ENCODE data around the gene DHRSX.
"Not testable (repeated sequence)": the region's sequence is repeated elsewhere in the genome, so short reads cannot be mapped to it uniquely, and the experiment has no call there.

Gene DHRSX

DNA sequence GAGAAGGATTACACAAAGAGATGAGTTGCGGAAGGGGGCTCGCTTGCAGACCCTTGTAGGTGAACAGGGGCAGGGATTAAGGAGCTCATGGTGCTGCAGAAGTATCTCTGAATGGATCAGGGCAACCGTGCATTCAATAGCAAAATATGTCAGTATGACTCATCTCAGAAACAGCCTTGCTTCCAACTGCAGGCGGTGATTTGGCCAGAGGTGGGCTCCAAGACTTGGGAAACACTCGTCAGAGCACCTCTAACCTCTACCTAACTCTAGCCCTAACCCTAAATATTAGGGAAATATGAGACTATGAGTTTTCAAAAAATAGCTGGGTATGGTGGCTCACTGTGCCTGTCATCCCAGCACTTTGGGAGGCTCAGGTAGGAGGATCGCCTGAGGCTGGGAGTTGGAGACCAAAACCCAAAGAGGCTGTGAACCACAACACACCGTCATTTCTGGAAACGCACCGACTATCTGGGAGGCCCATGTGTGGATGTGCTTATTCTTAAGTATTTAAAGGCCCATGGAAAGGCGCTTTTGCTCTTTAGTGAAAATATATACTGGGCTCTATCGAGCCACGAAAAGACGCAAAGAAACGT lies 102.6 kb downstream of the DHRSX start:
- ChIA-PET CTCF (no interaction called here), POLR2A (no interaction called here)
- DNase-seq (ENCODE audit: low read depth, low spot score), result no peak

DNA sequence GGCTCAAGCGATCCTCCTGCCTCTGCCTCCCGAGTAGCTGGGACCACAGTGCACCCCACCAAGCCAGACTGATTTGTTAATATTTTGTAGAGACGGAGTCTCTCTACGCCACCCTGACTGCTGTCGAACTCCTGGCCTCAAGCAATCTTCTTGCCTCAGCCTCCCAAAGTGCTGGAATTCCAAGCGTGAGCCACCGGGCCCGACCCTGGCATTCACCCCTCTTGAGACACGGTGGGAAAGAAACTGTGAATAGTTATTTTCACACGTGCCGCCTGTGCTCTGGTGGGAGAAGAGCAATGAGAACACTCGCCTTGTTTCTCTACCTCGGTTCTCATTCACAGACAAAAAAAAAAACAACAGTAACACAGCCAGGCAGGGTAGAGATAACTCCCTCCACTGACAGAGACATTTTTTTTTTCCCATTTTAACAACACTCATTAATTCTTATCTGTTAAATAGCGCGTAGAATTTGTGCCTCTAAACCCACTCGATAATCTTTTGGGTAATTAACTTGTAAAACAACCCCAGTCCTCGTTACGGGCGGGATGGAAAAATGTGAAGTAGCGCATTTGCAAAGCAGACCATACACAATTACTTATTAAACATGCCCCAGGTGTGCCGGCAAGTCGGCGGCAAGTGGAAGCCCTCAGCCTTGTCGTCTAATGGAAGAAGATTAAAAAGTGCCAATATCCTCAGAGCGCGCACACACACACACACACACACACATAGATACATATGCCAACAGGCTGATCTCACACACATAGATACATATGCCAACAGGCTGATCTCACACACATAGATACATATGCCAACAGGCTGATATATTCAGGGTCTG lies 103.3 kb downstream of the DHRSX start:
- POLR2A ChIA-PET, result no interaction called here
- no peak for DNase-seq (ENCODE audit: low read depth, low spot score)
- CTCF ChIA-PET, result no interaction called here
- H3K4me3 ChIP-seq (ENCODE audit: low read depth, low read length), result no peak overlapping the region
- TF ChIP-seq, protein P1, sequence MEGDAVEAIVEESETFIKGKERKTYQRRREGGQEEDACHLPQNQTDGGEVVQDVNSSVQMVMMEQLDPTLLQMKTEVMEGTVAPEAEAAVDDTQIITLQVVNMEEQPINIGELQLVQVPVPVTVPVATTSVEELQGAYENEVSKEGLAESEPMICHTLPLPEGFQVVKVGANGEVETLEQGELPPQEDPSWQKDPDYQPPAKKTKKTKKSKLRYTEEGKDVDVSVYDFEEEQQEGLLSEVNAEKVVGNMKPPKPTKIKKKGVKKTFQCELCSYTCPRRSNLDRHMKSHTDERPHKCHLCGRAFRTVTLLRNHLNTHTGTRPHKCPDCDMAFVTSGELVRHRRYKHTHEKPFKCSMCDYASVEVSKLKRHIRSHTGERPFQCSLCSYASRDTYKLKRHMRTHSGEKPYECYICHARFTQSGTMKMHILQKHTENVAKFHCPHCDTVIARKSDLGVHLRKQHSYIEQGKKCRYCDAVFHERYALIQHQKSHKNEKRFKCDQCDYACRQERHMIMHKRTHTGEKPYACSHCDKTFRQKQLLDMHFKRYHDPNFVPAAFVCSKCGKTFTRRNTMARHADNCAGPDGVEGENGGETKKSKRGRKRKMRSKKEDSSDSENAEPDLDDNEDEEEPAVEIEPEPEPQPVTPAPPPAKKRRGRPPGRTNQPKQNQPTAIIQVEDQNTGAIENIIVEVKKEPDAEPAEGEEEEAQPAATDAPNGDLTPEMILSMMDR (IDR thresholded peaks at IDR 0.05; ENCODE audit: insufficient read depth, low read length, missing control alignments), result no peak

More for the DNA sequence above, 102.6 kb downstream of the DHRSX start:
- H3K4me3 ChIP-seq (ENCODE audit: low read depth, low read length), result no peak overlapping the region
- TF ChIP-seq, protein P1 (IDR thresholded peaks at IDR 0.05; ENCODE audit: insufficient read depth, low read length, missing control alignments), result no peak

DNA sequence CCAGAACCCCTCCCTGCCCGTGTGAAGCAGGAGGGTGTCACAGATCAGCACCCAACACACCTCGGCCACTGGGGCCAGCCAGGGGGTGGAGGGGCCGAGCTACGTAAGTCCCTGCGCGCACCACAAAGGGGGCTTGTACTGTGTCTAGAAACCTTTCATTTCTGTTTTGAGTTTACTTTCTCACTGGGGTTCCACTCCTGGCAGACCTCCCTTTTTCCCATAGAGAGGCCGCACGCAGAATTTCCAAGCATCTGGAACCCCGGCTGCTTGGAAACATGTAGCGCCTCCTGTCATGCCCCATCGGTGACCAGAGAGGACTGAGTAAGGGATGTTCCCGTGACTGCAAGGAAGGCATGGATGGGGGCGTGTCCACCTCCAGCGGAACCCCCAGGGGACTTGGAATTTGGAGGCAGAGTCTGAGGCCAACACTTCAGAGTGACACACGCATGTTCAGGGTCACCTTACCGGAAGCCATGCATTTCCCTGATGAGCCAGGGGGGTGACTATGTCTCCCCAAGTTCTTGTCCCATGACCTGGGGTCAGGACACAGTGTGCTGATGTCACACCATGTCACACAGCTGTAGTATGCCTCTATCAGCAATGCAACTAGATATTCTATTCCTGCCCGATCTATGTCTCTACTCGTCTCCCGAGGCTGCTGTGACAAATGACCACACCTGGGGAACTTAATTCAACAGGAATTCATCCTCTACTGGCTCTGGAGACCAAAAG lies 105.3 kb downstream of the DHRSX start:
- no peak for DNase-seq (ENCODE audit: low read depth, low spot score)
- ChIA-PET CTCF (no interaction called here), POLR2A (no interaction called here)
- no peak overlapping the region for H3K4me3 ChIP-seq (ENCODE audit: low read depth, low read length)
- TF ChIP-seq, protein P1 (IDR thresholded peaks at IDR 0.05; ENCODE audit: insufficient read depth, low read length, missing control alignments), result no peak

DNA sequence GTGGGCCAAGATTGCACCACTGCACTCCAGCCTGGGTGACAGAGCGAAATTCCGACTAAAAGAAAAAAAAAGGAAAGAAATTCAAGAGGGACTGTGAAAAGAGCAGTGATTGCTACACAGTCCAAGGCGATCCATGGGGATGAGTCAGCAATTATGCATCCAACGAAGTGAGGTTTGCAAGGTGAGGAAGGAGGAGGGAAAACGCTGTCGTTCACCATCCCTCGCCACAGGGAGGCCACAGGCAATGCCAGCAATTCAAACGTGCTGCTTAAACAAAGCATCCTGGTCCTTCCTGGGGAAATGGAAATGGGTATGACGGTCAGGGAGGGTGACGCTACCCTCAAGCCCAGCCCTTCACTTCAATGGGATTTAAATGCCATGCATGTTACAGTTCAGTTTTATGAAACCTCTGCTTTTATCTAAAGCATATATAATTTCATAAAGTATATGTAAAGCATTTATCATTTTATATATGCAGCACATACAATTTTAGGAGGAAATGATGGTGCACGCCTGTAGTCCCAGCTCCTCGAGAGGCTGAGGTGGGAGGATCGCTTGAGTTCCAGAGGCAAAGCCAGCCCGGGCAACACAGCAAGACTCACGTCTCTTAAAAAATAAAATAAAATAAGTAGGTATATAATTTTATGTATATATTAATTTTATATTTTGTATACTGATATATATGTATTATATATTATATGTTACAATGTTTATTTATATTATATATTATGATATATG lies 108.7 kb downstream of the DHRSX start:
- POLR2A ChIA-PET, result no interaction called here
- no peak overlapping the region for H3K4me3 ChIP-seq (ENCODE audit: low read depth, low read length)
- TF ChIP-seq, protein P1 (IDR thresholded peaks at IDR 0.05; ENCODE audit: insufficient read depth, low read length, missing control alignments), result no peak
- peak; percentile 14 for DNase-seq (ENCODE audit: low read depth, low spot score)
- CTCF ChIA-PET, result no interaction called here

DNA sequence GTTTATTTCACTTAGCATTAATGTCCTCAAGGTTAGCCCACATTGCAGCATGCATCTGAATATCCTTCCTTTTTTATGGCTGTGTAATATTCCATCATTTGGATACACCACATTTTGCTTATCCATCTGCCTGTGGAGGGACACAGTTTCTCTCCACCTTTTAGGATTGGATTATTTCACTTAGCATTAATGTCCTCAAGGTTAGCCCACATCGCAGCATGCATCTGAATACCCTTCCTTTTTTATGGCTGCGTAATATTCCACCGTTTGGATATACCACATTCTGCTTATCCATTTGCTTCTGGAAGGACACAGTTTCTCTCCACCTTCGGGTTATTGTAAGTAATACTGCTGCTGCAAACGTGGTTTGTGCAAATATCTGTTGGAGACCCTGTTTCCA lies 110.0 kb downstream of the DHRSX start:
- no peak overlapping the region for H3K4me3 ChIP-seq (ENCODE audit: low read depth, low read length)
- POLR2A ChIA-PET, result no interaction called here
- no peak for DNase-seq (ENCODE audit: low read depth, low spot score)
- CTCF ChIA-PET, result no interaction called here
- TF ChIP-seq, protein P1 (IDR thresholded peaks at IDR 0.05; ENCODE audit: insufficient read depth, low read length, missing control alignments), result no peak

DNA sequence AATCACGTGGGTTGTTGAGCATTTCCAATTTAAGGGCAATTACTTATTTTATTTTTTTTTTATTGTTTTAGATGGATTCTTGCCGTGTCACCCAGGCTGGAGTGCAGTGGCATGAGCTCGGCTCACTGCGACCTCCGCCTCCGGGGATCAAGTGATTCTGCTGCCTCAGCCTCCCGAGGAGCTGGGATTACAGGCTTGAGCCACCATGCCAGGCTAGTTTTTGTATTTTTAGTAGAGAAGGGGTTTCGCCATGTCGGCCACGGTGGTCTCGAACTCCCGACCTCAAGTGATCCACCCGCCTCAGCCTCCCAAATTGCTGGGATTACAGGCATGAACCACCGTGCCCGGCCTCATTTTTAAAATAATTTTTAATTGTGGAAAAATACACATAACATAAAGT lies 111.0 kb downstream of the DHRSX start:
- DNase-seq (ENCODE audit: low read depth, low spot score); POLR2A ChIA-PET; H3K4me3 ChIP-seq (ENCODE audit: low read depth, low read length); CTCF ChIA-PET: not testable (repeated sequence)
